DOHH2 (cell line): ENCODE results near the gene TRA2B.

ENCODE experiments used
- CTCF ChIP-seq: fragments of 200-600 bp; sonication (generic); IDR thresholded peaks from one replicate; pipeline ENCODE4 v1.5.1; 2014; ENCODE audit warnings: antibody characterized with exemption, mild to moderate bottlenecking, low read depth, low read length; ENCODE audit not compliant: poor library complexity, severe bottlenecking
- EZH2phosphoT487 ChIP-seq: fragments of 200-600 bp; sonication (generic); IDR thresholded peaks from 2 replicates; pipeline ENCODE4 v1.6.1; 2017; ENCODE audit warnings: borderline replicate concordance, mild to moderate bottlenecking, antibody characterized with exemption, low read length, moderate library complexity, mixed read lengths

- TF ChIP-seq EZH2phosphoT487 (no peak), CTCF (no peak)
These were observed 25.3 kb downstream of the TRA2B start for GRCh38 chr3:185912512-185912911.
